ENCODE data around the gene VPS8. TPM values are rescaled to one million over a fixed set of nuclear protein-coding genes. Genes with fewer than 3 reads are reported as not detected.

Gene VPS8
- total RNA-seq, 1 donor from 2014 or later: 48.2 TPM

DNA sequence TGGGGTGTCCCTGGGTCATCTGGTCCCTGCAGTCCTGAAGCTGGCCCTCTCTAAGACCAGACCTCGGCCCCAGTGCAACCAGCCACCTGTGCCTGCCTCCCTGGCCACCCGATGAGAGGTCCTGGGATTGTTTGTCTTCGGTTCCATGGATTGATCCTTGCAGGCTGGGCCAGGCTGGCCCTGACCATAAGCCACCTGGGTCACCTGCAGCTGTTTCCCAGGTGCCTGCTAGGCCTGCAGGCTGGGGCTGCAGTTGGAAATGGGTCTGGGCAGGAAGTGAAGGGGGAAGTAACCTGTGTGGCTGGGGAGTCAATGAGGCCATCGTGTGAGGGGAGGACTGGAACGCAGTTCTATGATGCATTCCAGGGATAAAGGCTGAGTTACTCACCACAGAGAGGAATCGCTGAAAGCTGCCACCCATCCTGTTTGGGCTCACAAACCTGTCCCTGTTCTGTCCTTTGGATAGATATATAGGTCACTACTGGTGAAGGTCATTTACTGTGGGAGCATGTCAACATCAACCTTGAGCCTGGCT, 30.9 kb upstream of the VPS8 start:
- DNase-seq (ENCODE audit: extremely low read depth, low read depth, low spot score): no peak

DNA sequence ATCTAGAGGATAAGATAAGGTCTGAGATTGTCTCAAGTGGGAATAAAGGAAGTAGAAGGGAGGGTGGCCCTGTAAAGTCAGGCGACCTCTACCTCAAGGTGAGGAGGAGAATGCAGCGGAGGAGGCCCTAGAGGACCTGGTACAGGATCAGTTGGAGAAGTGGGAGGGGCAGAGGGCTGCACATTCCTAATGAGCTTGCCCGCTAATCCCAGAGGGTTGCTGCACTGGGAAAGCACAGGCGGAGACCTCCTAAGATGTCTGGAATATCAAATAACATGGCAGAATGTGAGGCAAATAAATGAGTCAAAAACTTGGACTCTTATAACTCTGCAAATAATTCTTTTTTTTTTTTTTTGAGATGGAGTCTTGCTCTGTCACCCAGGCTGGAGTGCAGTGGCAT, 30.2 kb upstream of the VPS8 start:
- no peak for DNase-seq (ENCODE audit: extremely low read depth, low read depth, low spot score)

DNA sequence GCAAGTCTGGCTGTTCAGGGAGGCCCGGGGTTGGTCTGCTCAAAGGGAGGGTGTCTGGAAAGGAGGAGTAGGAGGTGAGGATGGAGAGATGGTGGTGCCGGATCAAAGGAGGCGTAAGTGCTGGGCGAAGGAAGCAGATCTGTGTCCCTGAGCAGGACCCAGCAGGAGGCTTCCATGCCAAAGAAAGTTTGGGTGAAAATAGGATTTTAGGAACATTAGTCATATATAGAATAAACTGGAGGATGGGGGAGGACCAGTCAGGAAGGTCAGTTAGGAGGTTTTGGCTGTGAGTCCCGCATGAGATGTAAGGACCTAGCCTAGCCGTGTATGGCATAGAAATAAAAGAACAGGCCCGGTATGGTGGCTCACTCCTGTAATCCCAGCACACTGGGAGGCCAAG, 28.6 kb upstream of the VPS8 start:
- no peak for DNase-seq (ENCODE audit: extremely low read depth, low read depth, low spot score)

DNA sequence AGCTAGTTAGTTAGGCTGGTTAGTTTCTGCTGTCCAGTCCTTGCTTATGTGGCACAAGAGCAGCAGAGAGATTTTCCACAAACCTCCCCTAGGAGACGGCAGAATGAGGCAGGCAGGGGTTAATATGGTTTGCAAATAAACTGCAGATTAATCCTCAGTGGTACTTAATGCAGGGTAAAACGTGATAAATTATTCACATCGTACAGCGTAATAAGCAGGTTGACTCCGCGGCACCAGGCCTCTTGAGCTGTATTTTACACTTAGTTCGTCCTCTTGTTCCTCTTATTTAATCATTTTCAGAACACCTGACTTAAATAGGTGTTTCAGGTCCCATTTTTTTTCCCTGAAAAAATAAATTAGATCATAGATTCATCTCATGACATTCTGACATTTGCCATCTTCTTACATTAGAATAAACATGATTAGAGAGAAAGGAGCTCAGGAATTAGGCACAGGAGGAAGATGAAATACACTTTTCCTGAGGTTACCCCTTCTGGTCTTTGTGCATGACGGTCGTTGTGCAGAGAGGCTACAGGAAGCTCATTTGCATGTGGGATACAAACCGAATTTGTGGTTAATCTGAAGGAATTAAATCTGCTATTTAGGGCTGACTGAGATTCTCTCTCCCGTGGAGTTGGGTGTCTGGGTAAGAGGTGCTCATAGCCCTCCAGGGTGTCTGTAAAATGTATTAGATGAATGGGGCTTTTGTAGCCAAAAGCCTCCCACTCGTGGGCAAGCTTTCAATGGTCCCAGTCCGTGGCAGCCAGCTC, 27.1 kb upstream of the VPS8 start:
- DNase-seq (ENCODE audit: extremely low read depth, low read depth, low spot score): no peak

DNA sequence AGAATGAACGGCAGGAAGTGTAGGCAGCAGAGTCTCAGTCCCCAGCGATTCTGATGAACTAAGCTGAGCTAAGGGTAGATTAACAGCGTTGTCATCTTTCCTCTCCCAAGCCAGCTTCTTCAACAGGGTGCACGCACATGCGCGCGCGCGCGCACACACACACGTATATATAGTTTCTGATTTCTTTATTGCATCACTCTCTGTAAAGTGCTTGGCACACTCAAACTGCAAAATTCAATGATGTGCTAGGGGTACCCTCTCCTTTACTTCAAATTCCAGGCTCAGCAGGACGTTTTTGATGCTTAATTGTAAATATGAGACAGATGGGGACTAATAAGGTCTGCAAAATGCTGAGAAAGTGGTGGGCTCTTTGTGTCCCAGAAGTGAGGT, 26.1 kb upstream of the VPS8 start:
- no peak for DNase-seq (ENCODE audit: extremely low read depth, low read depth, low spot score)

DNA sequence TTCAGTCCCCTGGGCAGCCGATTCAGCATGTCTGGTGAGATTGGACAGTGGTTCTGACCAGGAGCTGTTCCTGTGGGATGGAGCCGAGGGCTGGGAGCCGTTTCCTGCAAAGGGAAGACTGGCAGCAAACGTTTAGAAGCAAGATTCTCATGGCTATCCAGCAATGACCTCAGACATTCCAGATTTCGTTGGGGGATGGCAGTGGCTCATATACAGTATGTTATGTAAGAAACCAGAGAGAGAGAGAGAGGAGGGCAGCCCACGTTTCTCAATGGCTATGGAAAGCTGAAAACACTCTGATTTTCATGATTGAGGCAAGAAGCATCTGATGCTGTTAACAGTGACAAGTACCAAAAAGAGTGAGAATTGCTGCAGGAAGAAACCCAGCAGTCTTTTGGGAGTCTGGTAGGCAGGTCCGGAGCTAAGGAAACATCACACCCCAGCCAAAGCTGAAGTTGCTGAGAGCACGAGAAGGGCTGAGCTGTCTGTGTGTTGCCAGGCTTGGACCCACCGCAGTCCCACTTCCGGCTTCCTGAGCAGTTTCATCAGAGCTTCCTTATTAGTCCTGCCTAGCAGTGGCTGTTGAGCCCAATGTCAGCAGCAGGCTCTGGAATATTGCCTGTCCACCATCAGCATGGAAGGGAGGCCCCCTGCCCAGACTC, 25.6 kb upstream of the VPS8 start:
- no peak for DNase-seq (ENCODE audit: extremely low read depth, low read depth, low spot score)

DNA sequence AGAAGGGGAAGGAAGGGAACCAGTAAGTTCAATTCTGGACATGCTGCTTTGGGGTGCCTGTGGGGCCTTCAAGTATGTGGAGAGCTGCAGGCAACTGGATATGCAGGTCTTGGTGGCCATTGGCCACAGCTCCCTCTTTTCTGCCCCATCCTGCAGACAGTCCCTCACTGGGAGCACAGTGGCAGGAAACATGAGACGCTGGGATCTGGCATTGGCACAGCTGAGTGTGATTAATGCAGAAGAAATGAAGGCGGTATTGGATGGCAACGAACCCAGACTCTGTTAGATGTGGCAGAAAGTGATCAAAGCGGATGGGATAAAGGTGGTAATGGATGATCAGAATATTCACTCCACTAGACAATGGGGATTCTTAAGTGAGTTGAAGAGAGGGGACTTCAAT, 23.2 kb upstream of the VPS8 start:
- no peak for DNase-seq (ENCODE audit: extremely low read depth, low read depth, low spot score)

DNA sequence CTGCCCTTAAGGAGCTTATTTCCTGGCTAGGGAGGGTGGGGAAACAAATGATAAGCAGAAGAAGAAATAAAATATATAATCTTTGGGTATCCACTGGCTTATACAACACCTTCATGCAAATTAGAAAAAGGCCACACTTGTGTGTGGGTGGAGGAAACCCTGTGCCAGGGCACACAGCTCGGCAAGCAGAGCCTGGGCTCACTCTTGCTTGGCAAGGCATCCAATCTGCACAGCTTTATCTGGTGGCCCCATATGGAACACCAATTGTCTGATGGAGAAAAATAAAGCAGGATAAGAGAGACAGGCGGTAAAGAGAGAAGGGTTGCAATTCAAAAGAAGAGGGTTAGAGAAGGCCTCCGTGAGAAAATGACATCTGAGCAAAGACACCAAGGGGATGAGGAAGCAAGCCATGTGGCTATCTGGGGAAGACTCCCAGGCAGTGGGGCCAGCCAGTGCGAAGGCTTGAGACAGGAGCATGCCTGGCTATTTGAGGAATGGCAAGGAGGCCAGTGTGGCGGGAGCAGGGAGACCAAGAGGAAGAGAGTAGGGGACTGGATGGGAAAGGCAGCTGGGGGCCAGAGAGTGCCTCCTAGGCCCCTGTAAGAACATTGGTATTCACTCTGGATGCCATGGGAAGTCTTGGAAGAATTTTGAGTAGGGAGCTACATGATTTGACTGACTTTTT, 22.5 kb upstream of the VPS8 start:
- no peak for DNase-seq (ENCODE audit: extremely low read depth, low read depth, low spot score)

DNA sequence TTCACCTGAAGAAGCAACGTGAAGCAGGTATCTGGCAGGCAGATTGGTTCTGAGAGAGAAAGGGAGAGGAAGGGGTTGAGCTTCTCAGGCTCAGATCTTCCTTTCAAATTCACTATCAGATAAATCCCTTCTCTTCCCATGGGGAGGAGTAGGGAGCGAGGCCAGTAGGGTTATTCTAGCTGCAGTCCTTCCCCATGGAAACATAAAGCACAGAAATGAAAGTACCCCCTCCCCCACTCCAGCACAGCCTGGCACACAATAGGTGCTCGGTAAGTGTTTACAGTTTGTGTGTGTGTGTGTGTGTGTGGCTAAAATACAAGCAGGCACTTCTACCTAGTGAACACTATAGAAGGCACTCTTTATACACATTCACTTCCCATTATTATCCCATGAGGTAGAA, 20.8 kb upstream of the VPS8 start:
- DNase-seq (ENCODE audit: extremely low read depth, low read depth, low spot score): no peak

DNA sequence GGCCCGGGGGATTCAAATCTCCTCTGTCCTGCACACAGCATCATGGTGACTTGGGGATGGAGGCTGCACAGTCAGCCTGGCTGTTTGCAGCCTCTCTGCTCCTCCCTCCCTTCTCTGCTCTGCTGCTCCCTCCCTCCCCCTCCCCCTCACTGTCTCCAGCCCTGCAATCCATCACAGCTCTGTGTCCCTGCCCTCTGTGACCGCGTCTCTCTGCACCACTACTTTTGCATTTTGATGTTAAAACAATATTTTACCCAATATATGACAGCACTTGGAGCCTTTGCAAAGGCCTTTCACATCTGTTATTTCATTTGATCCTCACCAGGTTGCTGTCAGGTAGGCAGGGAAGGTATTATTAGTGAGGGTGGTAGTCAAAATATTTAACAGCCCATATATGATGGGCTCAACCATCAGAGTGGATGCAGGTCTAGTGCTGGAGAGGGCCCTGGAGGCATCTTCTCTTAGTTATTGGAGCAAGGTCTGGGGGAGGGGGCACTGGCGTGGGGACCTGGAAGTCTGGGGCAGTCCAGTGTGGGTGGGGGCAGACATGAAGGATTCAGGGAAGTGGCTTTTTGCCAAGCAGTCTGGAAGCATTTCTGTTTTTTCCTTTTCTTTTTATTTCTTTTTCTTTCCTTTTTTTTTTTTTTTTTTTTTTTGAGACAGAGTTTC, 16.3 kb upstream of the VPS8 start:
- DNase-seq (ENCODE audit: extremely low read depth, low read depth, low spot score): no peak

DNA sequence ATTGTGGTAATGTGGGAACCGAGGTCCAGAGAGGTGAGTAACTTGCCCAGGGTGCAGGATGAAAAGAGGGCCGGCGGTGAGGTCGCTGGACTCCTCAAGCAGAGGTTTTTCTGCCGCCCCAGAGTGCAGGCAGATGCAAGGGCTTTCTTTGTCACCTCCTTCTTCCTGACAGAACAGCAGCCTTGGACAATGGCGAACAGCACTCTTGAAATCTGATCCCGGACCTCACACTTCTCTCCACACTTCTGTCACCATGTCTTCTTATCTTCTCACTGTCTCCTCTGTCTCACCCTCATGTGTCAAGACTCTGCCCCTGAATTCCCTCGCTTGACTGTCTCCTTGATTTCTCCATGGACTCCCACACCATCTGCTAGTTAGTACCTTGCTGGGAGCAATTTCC, 15.4 kb upstream of the VPS8 start:
- no peak for DNase-seq (ENCODE audit: extremely low read depth, low read depth, low spot score)

DNA sequence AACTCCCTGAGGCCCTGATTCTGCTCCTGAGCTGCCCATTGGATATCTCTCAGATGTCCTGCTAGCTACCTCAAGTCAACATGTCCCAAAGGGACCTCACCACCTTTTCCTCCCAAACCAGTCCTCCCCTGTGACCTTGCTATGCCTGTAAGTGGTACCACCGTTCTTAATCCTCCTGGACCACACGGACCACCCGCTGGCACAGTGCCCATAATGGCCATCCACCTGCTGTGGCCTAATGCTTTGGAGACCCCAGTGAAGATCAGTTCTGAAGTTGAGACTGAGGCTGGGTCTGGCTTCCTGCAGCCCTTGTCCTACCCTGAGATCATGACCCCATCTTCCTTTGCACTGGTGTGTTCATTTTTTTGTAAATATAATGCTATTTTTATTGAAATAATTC, 15.0 kb upstream of the VPS8 start:
- DNase-seq (ENCODE audit: extremely low read depth, low read depth, low spot score): no peak

DNA sequence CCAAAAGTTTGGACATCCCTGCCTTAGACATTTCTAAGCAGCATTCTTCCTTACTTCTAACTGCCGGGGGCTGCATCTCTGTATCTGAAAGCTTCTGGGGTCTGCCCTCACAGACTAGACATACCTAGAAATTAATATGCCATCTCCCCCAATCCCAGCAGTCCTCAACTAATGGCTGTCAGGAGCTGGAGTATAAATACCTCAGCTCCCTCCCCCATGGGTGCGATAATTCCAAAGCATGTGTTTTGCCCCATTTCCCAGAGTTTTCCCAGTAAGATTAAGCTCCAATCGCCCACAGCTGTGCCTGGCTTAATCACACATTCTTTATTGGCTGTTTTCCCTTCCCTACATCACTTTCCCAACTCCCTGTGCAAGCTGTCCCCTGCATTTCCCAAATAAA, 13.8 kb upstream of the VPS8 start:
- no peak for DNase-seq (ENCODE audit: extremely low read depth, low read depth, low spot score)

DNA sequence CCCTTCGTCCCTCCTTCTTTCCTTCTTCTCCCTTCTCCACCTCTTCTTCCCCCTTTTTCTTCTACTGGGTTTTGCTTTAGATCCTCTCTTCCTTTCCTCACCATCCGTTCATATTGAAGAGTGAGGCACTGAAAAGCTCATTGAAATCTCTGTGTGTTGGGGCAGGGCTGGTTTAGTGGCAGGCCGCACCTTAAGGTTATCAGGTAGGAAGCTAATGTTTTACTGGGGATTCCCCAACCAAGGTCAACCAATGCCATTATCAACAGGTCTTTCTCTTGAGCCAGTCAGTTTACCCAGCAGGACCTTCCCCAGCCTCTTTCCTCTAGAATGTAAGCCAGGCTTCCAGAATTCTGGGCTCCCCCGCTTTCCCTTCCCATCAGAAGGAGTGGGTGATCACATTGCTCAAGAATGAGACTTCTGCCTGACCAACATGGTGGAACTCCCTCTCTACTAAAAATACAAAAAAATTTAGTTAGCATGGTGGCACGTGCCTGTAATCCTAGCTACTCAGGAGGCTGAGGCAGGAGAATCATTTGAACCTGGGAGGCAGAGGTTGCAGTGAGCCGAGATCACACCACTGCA, 11.5 kb upstream of the VPS8 start:
- no peak for DNase-seq (ENCODE audit: extremely low read depth, low read depth, low spot score)

DNA sequence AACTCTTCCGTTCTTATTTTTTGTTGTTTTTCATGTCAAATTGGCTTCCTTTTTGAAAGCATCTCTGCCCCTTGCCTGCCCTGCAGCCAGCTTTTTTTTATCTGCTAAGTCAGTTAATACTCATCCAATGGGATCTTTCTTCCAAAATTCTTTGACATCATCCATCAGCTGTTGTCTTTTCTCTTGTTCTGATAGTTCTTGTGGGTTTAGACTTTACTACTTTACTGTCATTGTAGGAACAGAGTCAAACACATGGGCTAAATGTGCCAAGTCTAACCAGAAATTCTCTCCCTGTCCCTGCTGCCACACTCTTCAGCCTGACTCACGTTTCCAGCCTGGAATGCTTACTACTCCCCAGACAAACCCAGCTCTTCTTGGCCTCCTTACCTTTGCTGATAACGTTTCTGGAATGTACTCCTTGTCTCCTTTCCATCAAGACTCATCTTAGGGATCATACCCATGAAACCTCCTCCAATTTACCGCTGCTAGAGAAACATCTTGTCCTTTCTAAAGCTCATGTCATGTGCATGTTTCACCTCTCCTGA, 10.7 kb upstream of the VPS8 start:
- DNase-seq (ENCODE audit: extremely low read depth, low read depth, low spot score): no peak

DNA sequence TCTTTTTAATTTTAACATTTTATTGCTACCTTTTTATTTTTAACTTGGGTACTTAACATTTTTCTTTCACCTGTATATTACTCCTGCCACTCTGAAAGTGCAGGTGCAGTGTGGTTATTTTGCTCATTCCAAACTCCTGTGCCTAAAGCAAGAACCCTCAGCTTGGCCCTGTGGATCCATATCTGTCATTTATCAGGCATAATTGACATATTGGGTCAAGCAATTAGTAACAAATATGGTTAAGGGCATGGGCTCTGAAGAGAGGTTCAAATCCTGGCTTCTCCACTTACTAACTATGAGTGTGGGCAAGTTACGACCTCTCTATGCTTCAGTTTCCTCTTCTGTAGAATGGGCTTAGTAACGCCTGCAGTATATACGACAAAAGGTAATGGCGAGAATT, 9.8 kb upstream of the VPS8 start:
- DNase-seq (ENCODE audit: extremely low read depth, low read depth, low spot score): no peak

DNA sequence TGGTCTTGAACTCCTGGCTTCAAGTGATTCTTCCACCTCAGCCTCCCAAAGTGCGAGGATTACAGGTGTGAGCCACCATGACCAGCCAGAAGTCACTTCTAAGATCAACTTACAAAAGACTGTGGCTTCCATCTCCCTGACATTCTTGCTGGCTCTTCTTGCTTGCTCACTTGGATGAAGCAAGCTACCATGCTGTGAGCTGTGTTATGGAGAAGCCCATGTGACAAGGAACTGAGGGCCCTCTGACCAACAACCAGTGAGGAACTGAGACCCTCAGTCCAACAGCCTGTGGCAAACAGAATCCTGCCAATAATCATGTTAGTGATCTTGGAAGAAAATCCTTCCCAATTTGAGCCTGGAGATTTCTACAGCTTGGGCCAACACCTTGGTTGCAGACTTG, 7.2 kb upstream of the VPS8 start:
- no peak for DNase-seq (ENCODE audit: extremely low read depth, low read depth, low spot score)

DNA sequence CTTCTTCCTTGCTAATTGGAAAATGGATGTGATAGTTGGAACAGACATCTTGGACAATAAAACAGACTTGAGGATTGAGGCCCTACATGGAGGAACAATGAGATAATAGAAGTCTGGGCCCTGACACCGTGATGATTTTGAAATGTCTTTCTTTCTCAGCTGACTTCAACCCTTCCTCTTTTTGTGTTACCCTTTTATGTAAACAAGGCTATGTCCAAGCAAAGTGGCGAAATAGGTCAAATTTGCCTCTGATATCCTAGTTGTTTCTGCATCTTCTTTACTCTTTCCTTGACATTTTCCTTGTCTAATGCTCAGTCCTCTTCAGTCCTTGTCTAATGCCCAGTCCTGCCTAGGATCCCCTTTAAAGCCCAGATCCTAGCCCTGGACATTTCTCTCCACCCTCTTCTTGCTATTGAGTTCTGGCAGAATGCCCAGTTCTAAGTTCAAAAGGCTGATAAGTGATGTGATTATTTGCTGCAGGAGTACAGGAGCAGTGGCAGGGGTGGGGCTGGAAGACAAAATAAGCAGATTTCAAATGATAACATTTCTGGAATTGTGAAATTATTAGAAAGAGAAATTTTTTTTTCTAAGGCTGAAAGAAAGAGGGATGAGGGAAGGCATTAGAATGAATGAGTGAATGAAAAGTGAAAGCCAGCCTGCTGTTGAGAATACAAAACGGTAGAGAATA, 6.5 kb upstream of the VPS8 start:
- no peak for DNase-seq (ENCODE audit: extremely low read depth, low read depth, low spot score)

DNA sequence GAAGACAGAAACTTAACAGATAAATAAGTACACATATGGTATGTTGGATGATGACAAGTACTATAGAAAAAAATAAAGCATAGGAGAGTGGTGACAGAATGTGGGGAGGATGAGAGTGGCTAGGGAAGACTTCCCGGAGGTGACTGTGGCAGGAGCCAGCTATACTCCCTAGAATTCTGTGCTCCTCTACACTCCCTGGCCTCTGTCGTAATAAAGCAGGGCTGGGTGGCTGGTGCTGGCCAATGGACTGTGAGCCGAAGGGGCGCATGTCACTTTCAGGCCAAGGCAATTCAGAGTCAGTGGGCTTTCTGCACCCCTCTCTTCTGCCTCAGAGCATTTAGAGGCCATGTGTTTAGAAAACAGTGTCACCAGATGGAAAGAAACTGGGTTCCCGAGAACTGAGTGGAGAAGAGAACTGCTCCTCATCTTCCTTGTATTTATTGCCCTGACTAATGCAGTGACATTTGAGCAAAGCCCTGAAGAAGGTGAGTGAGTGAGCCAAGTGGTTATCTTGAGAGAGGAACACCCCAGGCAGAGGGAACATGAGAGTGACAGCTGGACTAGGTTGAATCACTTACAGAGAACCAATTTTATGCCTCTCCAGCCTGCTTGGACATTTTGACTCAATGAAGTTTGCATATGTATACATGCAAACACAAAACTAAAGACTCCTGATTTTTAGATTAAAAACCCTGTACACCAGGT, 5.2 kb upstream of the VPS8 start:
- DNase-seq (ENCODE audit: extremely low read depth, low read depth, low spot score): no peak
